PC-3 (cell line): ENCODE data around the gene IL1RAP. TPM values are rescaled to one million over a fixed set of nuclear protein-coding genes. Genes with fewer than 3 reads are reported as not detected.

ENCODE experiments used
- ATAC-seq: fragments of 200-7000 bp; cut with Tn5 transposase; 2 replicates; pipeline ENCODE4 v1.9.1; 2020; ENCODE audit warnings: mild to moderate bottlenecking, moderate library complexity
- BruUV-seq: library from RNA; stranded (reverse); fragments of 400-500 nt; replicated peaks from 2 replicates; lab custom pipeline; 2021; lab: Mats Ljungman, UMichigan
- CTCF ChIA-PET: fragments of 300-600 bp; sonication (Branson Sonifier 250); formaldehyde crosslinking; loops from one replicate; lab custom pipeline; 2022; ENCODE audit warnings: antibody characterized with exemption; lab: Charles Lee
- POLR2A ChIA-PET: fragments of 300-600 bp; sonication (Branson Sonifier 250); formaldehyde crosslinking; loops from one replicate; lab custom pipeline; 2022; ENCODE audit warnings: antibody characterized with exemption; ENCODE audit not compliant: unreplicated experiment; lab: Charles Lee
- DNase-seq: peaks from one replicate; pipeline ENCODE4 v3.0.0-alpha.2; 2015
- H2AFZ ChIP-seq: fragments of 300-600 bp; sonication (generic); 2 replicates; pipeline ENCODE4 v1.6.0; 2016; ENCODE audit warnings: antibody characterized with exemption, low read length
- H3F3A ChIP-seq: fragments of 300-600 bp; sonication (generic); one replicate; pipeline ENCODE4 v1.6.0; 2017; ENCODE audit warnings: antibody characterized with exemption, low read length, control low read depth, mild to moderate bottlenecking; ENCODE audit not compliant: unreplicated experiment
- H3K27ac ChIP-seq: fragments of 300-600 bp; sonication (generic); 2 replicates; pipeline ENCODE4 v1.5.1; 2016; ENCODE audit warnings: mild to moderate bottlenecking, low read length
- H3K27me3 ChIP-seq: fragments of 300-600 bp; sonication (generic); 2 replicates; pipeline ENCODE4 v1.6.1; 2016; ENCODE audit warnings: low read length, mixed read lengths
- H3K36me3 ChIP-seq: fragments of 300-600 bp; sonication (generic); 2 replicates; pipeline ENCODE4 v1.6.1; 2016; ENCODE audit warnings: low read depth, mixed run types, low read length, mixed read lengths
- H3K4me1 ChIP-seq: fragments of 300-600 bp; sonication (generic); 2 replicates; pipeline ENCODE4 v1.5.1; 2016; ENCODE audit warnings: low read length; ENCODE audit not compliant: insufficient read depth
- H3K4me2 ChIP-seq: fragments of 300-600 bp; sonication (generic); 2 replicates; pipeline ENCODE4 v1.6.0; 2016; ENCODE audit warnings: low read length
- H3K4me3 ChIP-seq: fragments of 300-600 bp; sonication (generic); 2 replicates; pipeline ENCODE4 v1.5.1; 2016; ENCODE audit warnings: mild to moderate bottlenecking, low read length, mixed read lengths
- H3K79me2 ChIP-seq: fragments of 300-600 bp; sonication (generic); 2 replicates; pipeline ENCODE4 v1.6.1; 2017; ENCODE audit warnings: low read length, mixed read lengths
- H3K9ac ChIP-seq: fragments of 300-600 bp; sonication (generic); 2 replicates; pipeline ENCODE4 v1.6.0; 2016; ENCODE audit warnings: mild to moderate bottlenecking, low read length
- H3K9me2 ChIP-seq: fragments of 300-600 bp; sonication (generic); replicated peaks from 2 replicates; pipeline ENCODE4 v1.6.1; 2016; ENCODE audit warnings: mixed run types, low read length, mixed read lengths
- H3K9me3 ChIP-seq: fragments of 300-600 bp; sonication (generic); 2 replicates; pipeline ENCODE4 v1.6.1; 2016; ENCODE audit warnings: low read length, mixed read lengths
- H4K20me1 ChIP-seq: fragments of 300-600 bp; sonication (generic); 2 replicates; pipeline ENCODE4 v1.6.1; 2016; ENCODE audit warnings: low read length, mixed read lengths
- CTCF ChIP-seq: fragments of 300-600 bp; sonication (generic); conservative IDR thresholded peaks from 2 replicates; pipeline ENCODE4 v1.5.1; 2017; ENCODE audit warnings: antibody characterized with exemption, low read depth, mild to moderate bottlenecking, low read length
- EZH2 ChIP-seq: fragments of 300-600 bp; sonication (generic); IDR thresholded peaks from one replicate; pipeline ENCODE4 v1.6.1; 2017; ENCODE audit warnings: antibody characterized with exemption, mild to moderate bottlenecking, low read length; ENCODE audit not compliant: unreplicated experiment
- EZH2phosphoT487 ChIP-seq: fragments of 300-600 bp; sonication (generic); IDR thresholded peaks from 2 replicates; pipeline ENCODE4 v1.6.1; 2018; ENCODE audit warnings: mild to moderate bottlenecking, antibody characterized with exemption, low read length, borderline replicate concordance
- intact Hi-C: fragments of 100-400 bp; cut with micrococcal nuclease; formaldehyde crosslinking; loops from 2 replicates; pipeline ENCODE4 v1.9.0; 2023
- total RNA-seq: library from RNA; depleted of rRNA; stranded (reverse); fragments of >200 nt; gene quantifications from 2 replicates; pipeline ENCODE4 v1.2.3, GENCODE V29; 2014

Gene IL1RAP
- total RNA-seq, 1 experiment from 2014 or later, result 5.0 TPM

GRCh38 chr3:190546881-190547510 lies 33.1 kb downstream of the IL1RAP start:
- intact Hi-C loops, result no loop called here
- no peak overlapping the region for H3K9ac ChIP-seq
- ATAC-seq, result no peak

GRCh38 chr3:190548031-190548656 lies 34.3 kb downstream of the IL1RAP start:
- H3K4me2 ChIP-seq, result no peak overlapping the region
- CTCF ChIA-PET, result no interaction called here
- DNase-seq (no peak), ATAC-seq (no peak)
- intact Hi-C loops, result no loop called here
- no peaks in the 10 kb centered on the region for H3K9me3 ChIP-seq
- H3K4me1 ChIP-seq, result peaks cover 10% of the 10 kb centered on the region
- H3K36me3 ChIP-seq, result no peaks in the 10 kb centered on the region; the same call in 1 of the 2 replicates
- no peak overlapping the region for H2AFZ ChIP-seq
- no peak overlapping the region for H3K27ac ChIP-seq
- H3K27me3 ChIP-seq, result no peaks in the 10 kb centered on the region
- no peak for TF ChIP-seq EZH2
- TF ChIP-seq EZH2phosphoT487, result no peak
- no peak for TF ChIP-seq CTCF
- H3K79me2 ChIP-seq, result no peaks in the 10 kb centered on the region
- H3F3A ChIP-seq, result no peaks in the 10 kb centered on the region
- POLR2A ChIA-PET, result no interaction called here
- no peak overlapping the region for H3K4me3 ChIP-seq
- H3K9me2 ChIP-seq, result no peaks in the 10 kb centered on the region
- H3K9ac ChIP-seq, result no peak overlapping the region
- BruUV-seq, result no TSS peak
- no peaks in the 10 kb centered on the region for H4K20me1 ChIP-seq

More at GRCh38 chr3:190546881-190547510, 33.1 kb downstream of the IL1RAP start:
- Histone ChIP-seq H3K9me2 (no peaks in the 10 kb centered on the region), H3K4me2 (no peak overlapping the region), H3K9me3 (no peaks in the 10 kb centered on the region), H3K79me2 (no peaks in the 10 kb centered on the region), H3K27ac (no peak overlapping the region), H3K4me1 (peaks cover 11% of the 10 kb centered on the region), H3K36me3 (no peaks in the 10 kb centered on the region; the same call in 1 of the 2 replicates), H3F3A (no peaks in the 10 kb centered on the region), H3K4me3 (no peak overlapping the region), H2AFZ (no peak overlapping the region), H3K27me3 (no peaks in the 10 kb centered on the region), H4K20me1 (no peaks in the 10 kb centered on the region)
- DNase-seq, result no peak
- ChIA-PET POLR2A (no interaction called here), CTCF (no interaction called here)
- BruUV-seq, result no TSS peak
- TF ChIP-seq CTCF, result no peak

- Histone ChIP-seq H3F3A (no peaks in the 10 kb centered on the region), H3K36me3 (no peaks in the 10 kb centered on the region; the same call in 1 of the 2 replicates), H3K4me2 (no peak overlapping the region), H4K20me1 (no peaks in the 10 kb centered on the region), H3K9ac (no peak overlapping the region), H3K9me2 (no peaks in the 10 kb centered on the region), H3K79me2 (no peaks in the 10 kb centered on the region), H3K9me3 (no peaks in the 10 kb centered on the region), H3K4me3 (no peak overlapping the region), H3K27ac (no peak overlapping the region), H3K27me3 (no peaks in the 10 kb centered on the region), H2AFZ (no peak overlapping the region), H3K4me1 (no peaks in the 10 kb centered on the region)
- no TSS peak for BruUV-seq
- DNase-seq, result no peak
- POLR2A ChIA-PET, result no interaction called here
- intact Hi-C loops, result no loop called here
- TF ChIP-seq EZH2phosphoT487 (no peak), EZH2 (no peak), CTCF (no peak)
- no peak for ATAC-seq
- CTCF ChIA-PET, result no interaction called here
Observed at GRCh38 chr3:190552021-190552420, 38.1 kb downstream of the IL1RAP start.
